GM19240 (cell line): ENCODE results near the gene IFNAR1.
A peak's percentile ranks its signal among the peaks of the same experiment; 100 is the strongest.

Experiments
- DNase-seq: peaks from one replicate; pipeline ENCODE4 v3.0.0; 2011; ENCODE audit warnings: low spot score; ENCODE audit not compliant: insufficient read length

IFNAR1 gene

GRCh38 chr21:33324291-33325221 is at the start of gene IFNAR1:
IFNAR1 (plus strand) TSS chr21:33324970; CDS start chr21:33325056, 86 bp downstream.
- peak; percentile 61 for DNase-seq

- no peak for DNase-seq
These were observed 46.0 kb upstream of the IFNAR1 start for GRCh38 chr21:33278721-33279120.

DNA sequence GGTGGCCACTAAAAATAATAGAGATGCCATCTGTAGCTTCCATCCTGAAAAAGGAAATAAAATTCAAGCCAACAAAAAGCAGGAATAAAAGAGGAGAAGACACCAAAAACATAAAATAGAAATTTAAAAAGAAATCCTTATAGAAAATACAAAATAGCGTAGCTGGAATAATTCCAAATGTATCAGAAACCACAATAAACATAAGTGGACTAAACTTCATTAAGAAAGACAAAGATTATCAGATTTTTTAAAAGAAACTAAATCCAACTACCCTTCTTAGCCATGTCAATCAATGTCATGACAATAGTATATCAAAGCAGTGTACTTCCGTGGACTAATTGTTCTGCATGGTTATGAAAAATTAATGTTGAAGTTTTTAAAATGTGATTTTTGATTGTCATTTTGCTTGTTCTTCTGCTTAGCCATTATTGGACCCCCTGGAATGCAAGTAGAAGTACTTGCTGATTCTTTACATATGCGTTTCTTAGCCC is 45.4 kb upstream of the IFNAR1 start:
- DNase-seq = no peak

DNA sequence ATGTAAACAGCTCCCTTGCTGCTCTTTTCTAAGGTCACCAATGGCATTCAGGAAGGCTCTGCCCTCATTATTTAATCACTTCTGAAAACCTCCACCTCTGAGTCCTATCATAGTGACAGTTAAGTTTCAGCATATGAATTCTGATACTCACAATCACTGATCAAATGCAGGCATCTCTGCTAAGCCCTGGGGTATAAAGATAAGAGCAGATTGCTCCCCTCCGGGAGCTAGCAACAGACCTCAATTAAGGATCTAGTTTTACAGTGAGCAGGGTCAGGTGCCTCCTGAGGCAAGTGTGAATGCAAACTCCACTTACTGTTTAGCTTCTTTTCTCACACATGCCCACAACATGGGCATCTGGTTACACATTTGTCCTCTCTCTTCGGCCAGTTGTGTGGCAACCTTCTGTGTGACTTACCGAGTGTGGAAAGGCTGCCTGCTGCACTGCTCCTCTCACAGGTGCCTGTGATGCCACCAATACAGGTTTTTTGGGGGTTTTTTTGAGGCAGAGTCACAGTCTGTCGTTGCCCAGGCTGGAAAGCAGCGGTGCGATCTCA is 43.6 kb upstream of the IFNAR1 start:
- no peak for DNase-seq

- DNase-seq = no peak
These were observed 41.6 kb upstream of the IFNAR1 start for GRCh38 chr21:33283203-33283602.

DNA sequence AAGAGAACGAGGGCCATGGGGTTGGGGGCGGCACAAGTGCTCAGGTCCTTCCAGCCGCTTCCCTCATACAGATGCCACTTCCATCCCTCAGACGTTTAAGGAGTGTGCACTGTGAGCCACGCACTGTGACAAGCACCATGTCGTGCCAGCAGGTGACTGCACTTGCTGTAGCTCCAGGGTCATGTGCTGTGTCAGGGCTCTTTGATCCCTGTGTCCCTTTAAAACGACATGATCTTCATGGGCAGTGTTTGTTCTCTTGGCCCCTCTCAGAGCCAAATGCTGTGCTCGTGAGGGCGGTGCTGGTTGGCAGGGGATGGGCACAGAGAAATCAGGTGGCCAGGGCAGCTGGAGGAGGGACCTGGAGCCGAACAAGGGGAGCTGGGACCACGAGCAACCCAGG is 38.7 kb upstream of the IFNAR1 start:
- no peak for DNase-seq

- DNase-seq = no peak
These were observed 37.9 kb upstream of the IFNAR1 start for GRCh38 chr21:33286600-33287456.

- DNase-seq = no peak
These were observed 35.5 kb upstream of the IFNAR1 start for GRCh38 chr21:33289199-33289819.

- no peak for DNase-seq
These were observed 34.3 kb upstream of the IFNAR1 start for GRCh38 chr21:33290441-33290840.

- DNase-seq = no peak
These were observed 33.1 kb upstream of the IFNAR1 start for GRCh38 chr21:33291686-33292085.

GRCh38 chr21:33292724-33293123 is 32.0 kb upstream of the IFNAR1 start:
- no peak for DNase-seq

DNA sequence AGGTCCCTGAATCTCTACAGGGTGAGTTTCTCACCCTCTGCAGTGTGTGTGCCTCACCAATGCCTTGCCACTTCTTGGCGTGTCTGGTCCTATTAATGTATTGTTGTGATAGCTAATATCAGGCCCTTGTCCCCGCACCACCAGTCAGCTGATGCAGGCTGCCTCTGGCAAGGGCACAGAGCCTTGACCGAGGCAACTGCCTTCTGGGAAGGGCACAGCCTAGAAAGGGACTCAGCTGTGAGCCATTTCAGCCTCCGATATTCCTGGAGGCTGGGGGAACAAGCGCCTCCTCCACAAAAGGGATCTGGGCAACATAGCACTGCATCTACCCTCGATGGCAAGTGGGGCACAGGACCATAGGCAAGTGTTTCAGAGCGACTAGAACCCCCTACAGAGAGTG is 31.6 kb upstream of the IFNAR1 start:
- DNase-seq = no peak

GRCh38 chr21:33293811-33294216 is 31.0 kb upstream of the IFNAR1 start:
- no peak for DNase-seq

GRCh38 chr21:33296156-33296555 is 28.6 kb upstream of the IFNAR1 start:
- no peak for DNase-seq

GRCh38 chr21:33299181-33299752 is 25.5 kb upstream of the IFNAR1 start:
- peak; percentile 36 for DNase-seq

DNA sequence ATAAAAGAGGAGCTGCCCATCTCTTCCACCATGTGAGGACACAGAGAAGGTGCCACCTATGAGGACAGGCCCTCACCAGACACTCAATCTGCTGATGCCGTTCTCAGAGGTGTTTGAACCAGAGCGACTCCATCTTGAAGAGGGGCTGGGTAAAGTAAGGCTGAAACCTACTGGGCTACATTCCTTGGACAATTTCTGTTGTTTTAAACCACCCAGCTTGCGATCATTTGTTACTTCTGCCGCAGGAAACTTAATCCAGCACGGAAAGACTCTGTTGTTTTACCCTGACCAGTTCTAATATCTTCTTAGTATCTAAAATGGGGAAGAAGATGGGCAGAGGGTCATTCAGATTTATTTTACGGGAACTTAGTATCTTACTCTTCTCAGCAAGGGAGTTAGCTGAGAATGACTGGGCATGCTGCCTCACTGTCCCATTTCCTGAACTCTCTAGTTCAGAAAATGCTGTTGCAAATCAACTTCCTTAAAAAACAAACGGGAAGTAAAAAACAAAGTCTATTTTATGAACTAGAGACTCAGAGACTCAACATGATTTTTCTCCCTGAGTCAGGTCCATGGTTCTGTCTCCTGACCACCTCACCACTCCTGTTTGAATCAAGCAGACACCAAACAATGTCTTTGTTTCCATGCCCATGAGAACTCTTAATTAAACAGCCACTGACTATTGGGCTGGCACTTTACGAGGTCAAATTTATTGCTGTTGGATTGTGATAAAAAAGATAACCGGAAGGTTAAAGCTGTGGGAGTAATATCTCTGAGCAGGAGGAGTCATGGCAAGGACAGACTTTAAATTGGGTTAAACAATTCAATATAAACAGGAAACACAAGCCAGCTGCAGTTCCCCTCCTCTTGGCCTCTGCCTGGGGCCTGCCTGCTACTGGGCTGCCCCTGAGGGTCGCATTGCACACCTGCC is 23.8 kb upstream of the IFNAR1 start:
- DNase-seq = no peak

GRCh38 chr21:33301632-33302002 is 23.2 kb upstream of the IFNAR1 start:
- no peak for DNase-seq

DNA sequence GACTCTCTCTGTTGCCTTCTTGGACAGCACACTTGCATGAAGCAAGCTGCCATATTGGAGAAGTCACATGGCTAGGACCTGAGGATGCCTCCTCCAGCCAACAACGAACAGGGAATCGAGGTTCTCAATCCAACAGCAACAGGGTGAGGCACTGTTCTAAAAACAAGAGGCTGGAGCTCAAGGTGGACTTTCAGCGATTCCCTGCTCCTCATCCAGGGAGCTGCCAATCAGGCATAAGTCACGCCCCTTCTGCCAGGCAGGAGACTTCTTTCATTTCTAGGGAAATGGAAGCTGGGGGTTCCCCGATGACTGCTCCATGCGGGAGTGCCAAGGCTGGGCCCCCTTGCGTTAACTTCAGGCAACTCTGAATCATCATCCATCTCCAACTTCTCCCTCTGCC is 22.7 kb upstream of the IFNAR1 start:
- no peak for DNase-seq

GRCh38 chr21:33302796-33303195 is 22.0 kb upstream of the IFNAR1 start:
- DNase-seq = no peak

DNA sequence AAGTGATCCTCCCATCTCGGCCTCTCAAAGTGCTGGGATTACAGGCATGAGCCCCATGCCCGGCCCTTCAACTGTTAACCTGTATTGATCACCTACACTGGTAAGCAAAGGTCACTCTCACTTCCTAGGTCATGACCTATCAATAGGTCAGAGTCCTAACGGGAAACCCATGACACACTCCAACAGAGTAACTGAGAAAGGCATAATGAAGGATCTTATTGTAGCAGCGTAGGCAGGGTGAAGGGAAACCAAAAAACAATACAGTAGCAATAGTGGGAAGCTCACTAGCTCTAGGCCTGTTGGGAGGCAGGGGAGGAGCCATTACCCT is 19.5 kb upstream of the IFNAR1 start:
- DNase-seq = no peak
